B cell (primary cell): ENCODE data around the gene TEPSIN. TPM values are rescaled to one million over a fixed set of nuclear protein-coding genes. Genes with fewer than 3 reads are reported as not detected.

Source experiments
- ATAC-seq: fragments of 200-7000 bp; cut with Tn5 transposase; one replicate; pipeline ENCODE4 v1.10.0; 2021; ENCODE audit warnings: low read depth, mild to moderate bottlenecking, moderate number of reproducible peaks, moderate library complexity
- CTCF ChIA-PET: fragments of 350-600 bp; sonication (Branson Sonifier 250); formaldehyde crosslinking; loops from one replicate; lab custom pipeline; 2021; ENCODE audit warnings: antibody characterized with exemption, inconsistent platforms; lab: Charles Lee
- POLR2A ChIA-PET: fragments of 350-600 bp; sonication (Branson Sonifier 250); formaldehyde crosslinking; loops from one replicate; lab custom pipeline; 2021; ENCODE audit warnings: antibody characterized with exemption; lab: Charles Lee
- DNase-seq: peaks from one replicate; pipeline ENCODE4 v3.0.0; 2013
- H2AFZ ChIP-seq: 2 replicates; pipeline ENCODE4 v1.6.1; 2012; ENCODE audit warnings: mild to moderate bottlenecking, low read depth, low read length; ENCODE audit not compliant: insufficient read depth, poor library complexity, severe bottlenecking
- H3K27ac ChIP-seq, 2 donors: 1 replicate in 1 of 2; 2 replicates in 1 of 2; pipeline ENCODE4 v1.5.1; 2012 to 2013; ENCODE audit warnings: low read length in 2 of 2, mild to moderate bottlenecking in 2 of 2, moderate library complexity in 1 of 2
- H3K27me3 ChIP-seq, 4 experiments: fragments of 200-600 bp in 1 of 4; sonication (generic) in 1 of 4; replicated peaks in 1 of 4; 1 replicate in 2 of 4; 2 replicates in 2 of 4; pipeline versions ENCODE4 v1.6.1 to v1.7.0; 2013 to 2016; ENCODE audit warnings: low read length in 3 of 4, mild to moderate bottlenecking in 2 of 4, mixed read lengths in 1 of 4, moderate library complexity in 1 of 4; ENCODE audit not compliant: insufficient read depth in 4 of 4, control insufficient read depth in 3 of 4; ENCODE audit errors: control extremely low read depth in 1 of 4
- H3K36me3 ChIP-seq, 2 experiments: replicated peaks in 1 of 2; 1 replicate in 1 of 2; 2 replicates in 1 of 2; pipeline versions ENCODE4 v1.6.1 to v1.7.1; 2013; ENCODE audit warnings: low read length in 1 of 2; ENCODE audit not compliant: insufficient read depth in 2 of 2, control insufficient read depth in 1 of 2; ENCODE audit errors: control extremely low read depth in 1 of 2, extremely low read depth in 1 of 2
- H3K4me1 ChIP-seq, 2 donors: fragments of 200-600 bp in 1 of 2; sonication (generic) in 1 of 2; 1 replicate in 1 of 2; 2 replicates in 1 of 2; pipeline versions ENCODE4 v1.5.1 to v1.6.1; 2013 to 2017; ENCODE audit warnings: low read length in 2 of 2; ENCODE audit not compliant: control insufficient read depth in 2 of 2, insufficient read depth in 2 of 2
- H3K4me2 ChIP-seq: replicated peaks from 2 replicates; pipeline ENCODE3; 2012; ENCODE audit warnings: mild to moderate bottlenecking, low read depth, low read length; ENCODE audit not compliant: poor library complexity, severe bottlenecking
- H3K4me3 ChIP-seq, 5 experiments: fragments of 200-600 bp in 1 of 5; sonication (generic) in 1 of 5; 1 replicate in 3 of 5; 2 replicates in 2 of 5; pipeline versions ENCODE4 v1.5.1 to v1.7.0; 2011 to 2016; ENCODE audit warnings: low read length in 4 of 5, mild to moderate bottlenecking in 4 of 5, low read depth in 2 of 5, control low read depth in 1 of 5, moderate library complexity in 1 of 5; ENCODE audit not compliant: insufficient read depth in 1 of 5; ENCODE audit errors: control extremely low read depth in 1 of 5, extremely low read depth in 1 of 5
- H3K79me2 ChIP-seq: fragments of 200-600 bp; sonication (generic); one replicate; pipeline ENCODE4 v1.6.0; 2016; ENCODE audit warnings: low read length; ENCODE audit not compliant: control insufficient read depth, insufficient read depth
- H3K9ac ChIP-seq: fragments of 200-600 bp; sonication (generic); 2 replicates; pipeline ENCODE4 v1.6.1; 2017; ENCODE audit warnings: mild to moderate bottlenecking, low read length, moderate library complexity
- H3K9me3 ChIP-seq, 3 donors: one replicate each; pipeline versions ENCODE4 v1.6.1 to v1.7.1; 2013; ENCODE audit warnings: low read length in 2 of 3; ENCODE audit not compliant: control insufficient read depth in 2 of 3, insufficient read depth in 1 of 3; ENCODE audit errors: control extremely low read depth in 1 of 3
- H4K20me1 ChIP-seq: 2 replicates; pipeline ENCODE4 v1.6.0; 2012; ENCODE audit warnings: mild to moderate bottlenecking, low read length; ENCODE audit not compliant: insufficient read depth, control insufficient read depth, poor library complexity, severe bottlenecking
- H3K27ac Mint-ChIP-seq: one replicate; pipeline ENCODE4 v1.8.0; 2021; ENCODE audit warnings: mixed read lengths
- H3K27me3 Mint-ChIP-seq: one replicate; pipeline ENCODE4 v1.8.0; 2021; ENCODE audit warnings: mixed read lengths
- H3K4me1 Mint-ChIP-seq: one replicate; pipeline ENCODE4 v1.8.0; 2021; ENCODE audit warnings: mixed read lengths
- H3K4me3 Mint-ChIP-seq: one replicate; pipeline ENCODE4 v1.8.0; 2021; ENCODE audit warnings: mixed read lengths
- H3K9me3 Mint-ChIP-seq: one replicate; pipeline ENCODE4 v1.8.0; 2022; ENCODE audit warnings: mixed read lengths; ENCODE audit not compliant: insufficient read depth
- CTCF ChIP-seq: fragments of 200-600 bp; IDR thresholded peaks from one replicate; pipeline ENCODE4 v1.8.0; 2022; ENCODE audit warnings: antibody characterized with exemption, mild to moderate bottlenecking
- EZH2 ChIP-seq: IDR thresholded peaks from 2 replicates; pipeline ENCODE4 v1.6.1; 2012; ENCODE audit warnings: borderline replicate concordance, low read depth, mild to moderate bottlenecking, moderate library complexity, low read length; ENCODE audit not compliant: insufficient read depth, poor library complexity, severe bottlenecking
- WGBS: methylation state at CpG from one replicate; pipeline ENCODE4 v1.1.5; 2013; ENCODE audit warnings: missing lambda C conversion rate; ENCODE audit not compliant: insufficient coverage; 5-methylcytosine and 5-hydroxymethylcytosine counted together
- intact Hi-C: fragments of 100-400 bp; cut with micrococcal nuclease; formaldehyde crosslinking; loops from one replicate; pipeline ENCODE4 v1.10.0; 2022
- polyA plus RNA-seq: library from polyadenylated mRNA; depleted of rRNA; stranded (reverse); fragments of >200 nt; gene quantifications from 2 replicates; pipeline ENCODE4 v1.2.3, GENCODE V29; 2012
- total RNA-seq, 2 donors: library from RNA; stranded (reverse); fragments of 120-200 nt in 1 of 2; gene quantifications; 1 replicate in 1 of 2; 2 replicates in 1 of 2; pipeline versions ENCODE4 v1.2.3 to v1.2.4, GENCODE V29; 2013 to 2022

Gene TEPSIN
- total and polyA plus RNA-seq, 2 donors (not counting 1 experiment from before 2014, with no cell fraction given): 180 to 273 TPM

DNA sequence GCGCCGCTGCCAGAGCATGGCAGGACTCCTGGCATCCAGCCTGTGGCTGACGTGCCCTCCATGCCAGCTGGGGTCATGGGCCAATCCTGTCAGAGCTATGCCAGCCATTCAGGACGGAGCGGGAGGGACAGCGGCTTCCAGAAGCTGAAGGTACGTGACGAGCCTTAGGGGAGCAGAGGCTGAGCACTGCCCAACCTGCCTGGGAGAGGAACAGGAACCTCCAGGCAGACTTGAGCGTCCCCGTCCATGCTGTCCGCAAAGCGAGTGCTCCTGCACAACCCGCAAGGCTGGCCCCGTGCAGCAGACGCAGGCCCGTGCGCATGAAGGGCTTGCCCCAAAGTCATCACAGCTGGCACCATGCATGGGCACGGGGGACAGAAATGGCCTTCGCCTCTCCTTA lies 21.8 kb upstream of the TEPSIN start:
- ATAC-seq (no peak), DNase-seq (no peak)
- intact Hi-C loops: no loop called here
- TF ChIP-seq EZH2: no peak
- TF ChIP-seq CTCF: no peak
- peaks cover 21% of the 10 kb centered on the region for H3K79me2 ChIP-seq
- H3K27me3 Mint-ChIP-seq: no peaks in the 10 kb centered on the region
- H3K36me3 ChIP-seq: peaks cover 0 to 73% of the 10 kb centered on the region in 2 experiments
- no peaks in the 10 kb centered on the region for H3K9me3 ChIP-seq
- ChIA-PET POLR2A (interaction anchor here (1.0 kb wide), 1 partner anchor 35 kb away, joined by 3 read pairs; the partner anchor contains the start of gene SLC38A10), CTCF (interaction anchor here (0.6 to 0.9 kb wide), 2 partner anchors 340 to 342 kb away, joined by 3 to 5 read pairs; no protein-coding TSS in a partner anchor)
- peaks cover 4% of the 10 kb centered on the region for H3K4me1 Mint-ChIP-seq
- no peak overlapping the region for H2AFZ ChIP-seq
- no peak overlapping the region for H3K4me3 Mint-ChIP-seq
- no peak overlapping the region for H3K4me3 ChIP-seq
- 98% methylated on average over 19 of the region's 19 CpGs for WGBS
- no peak overlapping the region for H3K27ac Mint-ChIP-seq
- no peak overlapping the region for H3K27ac ChIP-seq
- peaks cover 0 to 4% of the 10 kb centered on the region in 2 donors for H3K4me1 ChIP-seq
- no peaks in the 10 kb centered on the region for H3K27me3 ChIP-seq
- H3K9ac ChIP-seq: no peak overlapping the region
- H3K9me3 Mint-ChIP-seq: no peaks in the 10 kb centered on the region
- H3K4me2 ChIP-seq: no peak overlapping the region
- peaks cover 64% of the 10 kb centered on the region for H4K20me1 ChIP-seq

DNA sequence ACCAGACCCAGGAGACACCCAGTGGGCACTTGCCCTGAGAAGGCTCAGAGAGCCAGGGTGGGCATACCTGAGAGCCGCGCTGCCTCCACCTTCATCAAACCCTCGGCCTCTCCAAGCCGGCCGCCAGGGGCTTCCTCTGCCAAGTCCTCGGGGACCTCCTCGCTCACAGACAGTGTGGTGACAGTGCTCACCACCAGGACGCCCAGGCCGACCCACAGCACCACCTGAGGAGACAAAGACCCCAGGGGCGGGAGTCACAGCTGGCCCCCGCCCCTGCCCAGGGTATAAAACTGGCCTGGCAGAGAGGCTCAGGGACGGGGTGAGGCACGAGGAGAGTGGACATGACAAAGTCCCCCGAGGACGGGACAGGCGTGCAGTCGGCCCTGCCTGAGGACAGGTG lies 21.3 kb upstream of the TEPSIN start:
- Mint-ChIP-seq H3K27me3 (no peaks in the 10 kb centered on the region), H3K4me3 (no peak overlapping the region), H3K4me1 (peaks cover 4% of the 10 kb centered on the region), H3K9me3 (no peaks in the 10 kb centered on the region), H3K27ac (no peak overlapping the region)
- Histone ChIP-seq H3K9ac (no peak overlapping the region), H3K27ac (no peak overlapping the region), H2AFZ (no peak overlapping the region), H3K36me3 (peaks cover 0 to 72% of the 10 kb centered on the region in 2 experiments), H3K4me3 (no peak overlapping the region), H3K27me3 (no peaks in the 10 kb centered on the region), H3K4me2 (no peak overlapping the region), H4K20me1 (peaks cover 67% of the 10 kb centered on the region), H3K9me3 (no peaks in the 10 kb centered on the region), H3K79me2 (peaks cover 21% of the 10 kb centered on the region), H3K4me1 (peaks cover 0 to 4% of the 10 kb centered on the region in 2 donors)
- no peak for DNase-seq
- no peak for TF ChIP-seq EZH2
- no peak for TF ChIP-seq CTCF
- WGBS: 96% methylated on average over 17 of the region's 17 CpGs
- ATAC-seq: no peak
- ChIA-PET POLR2A (interaction anchor here (1.0 kb wide), 1 partner anchor 35 kb away, joined by 3 read pairs; the partner anchor contains the start of gene SLC38A10), CTCF (interaction anchor here (0.9 kb wide), 1 partner anchor 341 kb away, joined by 3 read pairs; no protein-coding TSS in a partner anchor)
- intact Hi-C loops: no loop called here
